Spleen (tissue), 11 donors: ENCODE measurements around the gene SLC28A1. TPM values are rescaled to one million over a fixed set of nuclear protein-coding genes. Genes with fewer than 3 reads are reported as not detected.

Experiments used
- DNase-seq: peaks from one replicate; pipeline ENCODE4 v3.0.0-alpha.2; 2020
- H3K27ac ChIP-seq, 8 donors: fragments of 200-600 bp; sonication (generic) in 7 of 8; 1 replicate in 4 of 8; 2 replicates in 4 of 8; pipeline versions ENCODE4 v1.5.0 to v1.8.0; 2016 to 2021; ENCODE audit warnings: inconsistent platforms in 4 of 8, mild to moderate bottlenecking in 4 of 8, moderate library complexity in 1 of 8
- H3K27me3 ChIP-seq, 7 donors: fragments of 200-600 bp; sonication (generic) in 6 of 7; replicated peaks in 1 of 7; 1 replicate in 4 of 7; 2 replicates in 3 of 7; pipeline versions ENCODE4 v1.5.0 to v1.8.0; 2016 to 2021; ENCODE audit warnings: inconsistent platforms in 3 of 7, mild to moderate bottlenecking in 1 of 7
- H3K36me3 ChIP-seq, 6 donors: fragments of 200-600 bp; sonication (generic) in 5 of 6; 1 replicate in 4 of 6; 2 replicates in 2 of 6; pipeline versions ENCODE4 v1.5.0 to v1.8.0; 2016 to 2021; ENCODE audit warnings: inconsistent platforms in 2 of 6
- H3K4me1 ChIP-seq, 6 donors: fragments of 200-600 bp; sonication (generic) in 5 of 6; 1 replicate in 3 of 6; 2 replicates in 3 of 6; pipeline versions ENCODE4 v1.5.0 to v1.8.0; 2016 to 2021; ENCODE audit warnings: inconsistent platforms in 3 of 6
- H3K4me3 ChIP-seq, 8 donors: fragments of 200-600 bp; sonication (generic) in 7 of 8; 1 replicate in 4 of 8; 2 replicates in 4 of 8; pipeline versions ENCODE4 v1.5.0 to v1.8.0; 2016 to 2021; ENCODE audit warnings: inconsistent platforms in 4 of 8, mild to moderate bottlenecking in 4 of 8, moderate library complexity in 2 of 8
- H3K9me3 ChIP-seq, 8 donors: fragments of 200-600 bp; sonication (generic) in 7 of 8; 1 replicate in 4 of 8; 2 replicates in 4 of 8; pipeline versions ENCODE4 v1.5.0 to v1.8.0; 2016 to 2021; ENCODE audit warnings: inconsistent platforms in 4 of 8
- CTCF ChIP-seq, 11 experiments: fragments of 200-600 bp in 7 of 11; fragments of 450-650 bp in 4 of 11; sonication (generic) in 4 of 11; IDR thresholded peaks in 8 of 11; conservative IDR thresholded peaks in 3 of 11; 1 replicate in 7 of 11; 2 replicates in 4 of 11; pipeline versions ENCODE4 v1.4.0 to v1.8.0; 2016 to 2021; ENCODE audit warnings: antibody characterized with exemption in 11 of 11, inconsistent platforms in 4 of 11, mild to moderate bottlenecking in 1 of 11
- POLR2A ChIP-seq, 3 donors: fragments of 450-650 bp; IDR thresholded peaks; one replicate each; pipeline ENCODE4 v1.5.1; 2017; ENCODE audit warnings: antibody characterized with exemption in 3 of 3, mild to moderate bottlenecking in 1 of 3
- POLR2AphosphoS5 ChIP-seq, 3 donors: sonication (generic); formaldehyde crosslinking; IDR thresholded peaks; one replicate each; pipeline ENCODE4 v1.5.1; 2017; ENCODE audit warnings: antibody characterized with exemption in 3 of 3
- WGBS, 5 donors: extraction: QIAGEN DNeasy Blood & Tissue Kit in 3 of 5; methylation state at CpG; one replicate each; pipeline versions ENCODE4 v1.1.5 to v1.1.7; 2013 to 2018; 5-methylcytosine and 5-hydroxymethylcytosine counted together
- intact Hi-C: fragments of 100-400 bp; cut with DNase I; formaldehyde crosslinking; loops from one replicate; pipeline ENCODE4 v1.15.0; 2023; ENCODE audit warnings: low total_unique reads
- polyA plus RNA-seq, 3 donors: library from polyadenylated mRNA; stranded (reverse); fragments of 200-250 nt; gene quantifications; one replicate each; pipeline ENCODE4 v1.2.1, GENCODE V29; 2013
- total RNA-seq, 7 donors: library from RNA; depleted of rRNA in 3 of 7; stranded (reverse); fragments of >200 nt in 3 of 7; fragmentation: NEBNext Ultra II Directional in 4 of 7; extraction: Animal tissue kit (Norgen Biotek cat#: 25700) in 4 of 7; gene quantifications; one replicate each; pipeline versions ENCODE4 v1.1.0 to v1.2.1, GENCODE V29; 2016 to 2021
- donor health status: healthy with polysubstance abuse.
- donor health status: DM: no; HTN: no; CAD: no; lungs with moderate emphysema.
- donor health status: DM: no; HTN: no; CAD: no.
- donor health status: Bipolar disorder and iron deficiency.
- donor health status: healthy.
- donor health status: DM: no; HTN: no; CAD: no.
- donor health status: DM: yes; HTN: yes; CAD: no.

The SLC28A1 gene
- total and polyA plus RNA-seq, 10 donors, result 0.10 to 0.29 (median 0.16) TPM; not detected in 7

DNA sequence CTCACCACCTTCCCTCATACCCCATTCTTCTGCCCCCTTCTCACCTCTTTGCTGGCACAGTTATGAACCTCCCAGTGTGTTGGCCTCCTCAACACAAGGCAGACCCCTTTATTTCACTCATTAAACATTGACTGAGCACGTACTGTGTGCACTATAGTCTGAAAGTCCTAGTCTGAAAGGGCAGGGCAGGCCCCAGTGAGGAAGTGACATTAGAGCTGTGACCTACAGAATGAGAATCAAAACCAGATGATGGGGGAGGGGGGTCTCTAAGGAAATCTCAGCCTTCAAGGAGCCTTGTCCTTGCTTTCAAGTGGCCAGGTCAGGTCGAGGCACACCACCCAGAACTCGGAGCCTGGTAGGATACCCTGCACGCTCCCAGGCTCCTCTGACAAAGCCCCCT, 3.5 kb downstream of the SLC28A1 start:
- H3K27ac ChIP-seq, result no peak overlapping the region
- H3K4me1 ChIP-seq, result no peaks in the 10 kb centered on the region
- H3K36me3 ChIP-seq, result no peaks in the 10 kb centered on the region
- WGBS, 5 donors, result 62 to 81% (median 78%) methylated on average over 4 of the region's 4 CpGs
- no peaks in the 10 kb centered on the region for H3K27me3 ChIP-seq
- no peaks in the 10 kb centered on the region for H3K9me3 ChIP-seq
- TF ChIP-seq POLR2AphosphoS5 (IDR thresholded peaks at IDR 0.05), result no peak
- TF ChIP-seq CTCF (IDR thresholded peaks at IDR 0.05 in 8 of 11, conservative IDR thresholded peaks at IDR 0.05 in 3 of 11), result no peak
- no peak for TF ChIP-seq POLR2A (IDR thresholded peaks at IDR 0.05)
- intact Hi-C loops, result no loop called here
- no peak for DNase-seq
- no peak overlapping the region for H3K4me3 ChIP-seq

DNA sequence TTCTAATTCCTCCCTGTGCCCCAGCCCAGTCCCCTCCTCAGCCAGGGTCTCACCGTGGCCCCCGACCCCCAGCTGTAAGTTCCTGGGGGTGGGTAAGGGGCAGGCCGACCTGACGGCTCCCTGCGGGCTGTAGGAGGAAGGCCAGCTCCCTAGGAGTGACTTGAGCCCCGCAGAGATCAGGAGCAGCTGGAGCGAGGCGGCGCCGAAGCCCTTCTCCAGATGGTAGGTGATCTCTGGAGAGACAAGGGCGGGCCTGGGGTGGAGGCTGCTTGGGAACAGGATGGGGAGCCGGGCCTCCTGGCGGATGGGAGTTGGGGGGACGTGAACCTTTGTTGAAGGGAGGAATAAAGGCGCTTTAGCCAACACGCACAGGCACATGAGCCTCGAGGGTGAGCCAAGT, 4.2 kb downstream of the SLC28A1 start:
- no peak overlapping the region for H3K4me3 ChIP-seq
- DNase-seq, result no peak
- H3K27me3 ChIP-seq, result no peaks in the 10 kb centered on the region
- intact Hi-C loops, result no loop called here
- H3K36me3 ChIP-seq, result no peaks in the 10 kb centered on the region
- no peaks in the 10 kb centered on the region for H3K4me1 ChIP-seq
- H3K27ac ChIP-seq, result no peak overlapping the region
- TF ChIP-seq POLR2A (IDR thresholded peaks at IDR 0.05) (no peak), CTCF (IDR thresholded peaks at IDR 0.05 in 8 of 11, conservative IDR thresholded peaks at IDR 0.05 in 3 of 11) (no peak), POLR2AphosphoS5 (IDR thresholded peaks at IDR 0.05) (no peak)
- WGBS, 5 donors, result 82 to 93% (median 89%) methylated on average over 9 to 17 of the region's 17 CpGs
- H3K9me3 ChIP-seq, result no peaks in the 10 kb centered on the region

DNA sequence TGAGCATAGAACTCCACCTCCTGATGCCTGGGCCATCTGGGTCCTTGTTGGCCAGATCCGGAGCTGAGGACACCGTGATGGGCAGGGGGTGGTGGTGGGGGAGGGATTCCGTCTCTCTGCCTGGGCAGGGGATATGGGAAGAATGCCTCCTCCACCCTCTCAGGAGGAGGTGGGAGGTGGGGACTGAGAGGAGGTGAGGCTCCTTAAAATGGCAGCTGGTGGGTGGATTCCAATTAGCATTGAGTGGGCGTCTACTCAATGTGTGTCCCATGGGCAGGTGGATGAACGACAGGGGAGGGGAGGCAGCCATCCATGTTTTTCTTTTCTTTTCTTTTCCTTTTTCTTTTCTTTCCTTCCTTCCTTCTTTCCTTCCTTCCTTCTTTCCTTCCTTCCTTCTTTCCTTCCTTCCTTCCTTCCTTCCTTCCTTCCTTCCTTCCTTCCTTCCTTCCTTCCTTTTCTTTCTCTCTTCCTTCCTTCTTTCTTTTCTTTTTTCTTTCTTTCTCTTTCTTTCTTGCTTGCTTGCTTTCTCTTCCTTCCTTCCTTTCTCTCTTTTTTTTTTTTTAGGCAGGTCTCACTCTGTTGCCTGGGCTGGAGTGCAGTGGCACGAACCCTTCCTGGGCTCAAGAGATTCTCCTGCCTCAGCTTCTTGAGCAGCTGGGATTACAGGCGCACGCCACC, 5.0 kb downstream of the SLC28A1 start:
- H3K36me3 ChIP-seq, result no peaks in the 10 kb centered on the region
- no peak overlapping the region for H3K4me3 ChIP-seq
- H3K27me3 ChIP-seq, result peaks cover 0 to 1% (median 0%) of the 10 kb centered on the region in 7 donors
- no peak for DNase-seq
- no peak overlapping the region for H3K27ac ChIP-seq
- H3K4me1 ChIP-seq, result no peaks in the 10 kb centered on the region
- WGBS, 5 donors, result 74 to 90% (median 81%) methylated on average over 8 of the region's 8 CpGs
- intact Hi-C loops, result no loop called here
- no peak for TF ChIP-seq POLR2A (IDR thresholded peaks at IDR 0.05)
- no peak for TF ChIP-seq CTCF (IDR thresholded peaks at IDR 0.05 in 8 of 11, conservative IDR thresholded peaks at IDR 0.05 in 3 of 11)
- no peak for TF ChIP-seq POLR2AphosphoS5 (IDR thresholded peaks at IDR 0.05)
- no peaks in the 10 kb centered on the region for H3K9me3 ChIP-seq

DNA sequence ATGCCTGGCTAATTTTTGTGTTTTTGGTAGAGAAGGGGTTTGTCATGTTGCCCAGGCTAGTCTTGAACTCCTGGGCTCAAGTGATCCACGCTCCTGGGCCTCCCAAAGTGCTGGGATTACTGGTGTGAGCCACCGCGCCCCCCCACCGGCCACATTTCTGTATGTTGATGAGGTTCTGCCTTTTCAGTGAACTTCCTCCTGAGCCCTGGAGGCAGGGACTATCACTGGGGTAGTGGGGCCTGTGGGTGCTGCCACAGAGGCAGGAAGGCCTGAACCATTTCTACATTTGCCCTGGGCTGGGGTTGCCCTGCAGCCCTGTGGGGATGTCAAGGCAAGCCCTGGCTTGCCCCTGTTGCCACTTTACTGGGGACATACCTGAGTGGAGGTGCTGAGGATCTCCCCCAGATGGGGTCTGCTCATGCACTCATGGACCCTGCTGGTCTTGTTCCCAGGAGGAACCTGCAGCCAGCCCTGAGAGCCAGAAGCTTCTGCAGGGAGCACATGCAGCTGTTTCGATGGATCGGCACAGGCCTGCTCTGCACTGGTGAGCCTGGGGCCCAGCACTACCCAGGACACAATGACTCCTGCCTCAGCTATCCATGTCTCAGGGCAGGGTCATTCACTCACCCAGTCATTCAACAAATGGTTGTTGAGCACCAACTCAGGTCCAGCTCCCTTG, 5.7 kb downstream of the SLC28A1 start:
- no peaks in the 10 kb centered on the region for H3K36me3 ChIP-seq
- no peaks in the 10 kb centered on the region for H3K9me3 ChIP-seq
- TF ChIP-seq POLR2A (IDR thresholded peaks at IDR 0.05) (no peak), POLR2AphosphoS5 (IDR thresholded peaks at IDR 0.05) (no peak), CTCF (IDR thresholded peaks at IDR 0.05 in 8 of 11, conservative IDR thresholded peaks at IDR 0.05 in 3 of 11) (no peak)
- H3K4me1 ChIP-seq, result no peaks in the 10 kb centered on the region
- DNase-seq, result no peak
- intact Hi-C loops, result no loop called here
- no peak overlapping the region for H3K4me3 ChIP-seq
- 85 to 97% (median 93%) methylated on average over 3 to 6 of the region's 6 CpGs for WGBS, 5 donors
- peaks cover 0 to 8% (median 0%) of the 10 kb centered on the region in 7 donors for H3K27me3 ChIP-seq
- H3K27ac ChIP-seq, result no peak overlapping the region
